ENCODE data around the gene ACBD6. TPM values are rescaled to one million over a fixed set of nuclear protein-coding genes. Genes with fewer than 3 reads are reported as not detected.

The ACBD6 gene
- total RNA-seq, 1 donor from 2014 or later: 49.1 TPM

GRCh38 chr1:180278194-180278515 lies 224.2 kb downstream of the ACBD6 start:
- Mint-ChIP-seq H3K27me3 (no peaks in the 10 kb centered on the region), H3K4me1 (ENCODE audit: unreplicated experiment) (peaks cover 5% of the 10 kb centered on the region), H3K4me3 (no peak overlapping the region), H3K36me3 (peaks cover 23% of the 10 kb centered on the region), H3K27ac (no peak overlapping the region), H3K9me3 (no peaks in the 10 kb centered on the region)
- DNase-seq (ENCODE audit: extremely low spot score, unreplicated experiment): no peak
- no peak for TF ChIP-seq CTCF (conservative IDR thresholded peaks at IDR 0.05)

- no peak overlapping the region for H3K27ac Mint-ChIP-seq
- peaks cover 5% of the 10 kb centered on the region for H3K4me1 Mint-ChIP-seq (ENCODE audit: unreplicated experiment)
- no peak for TF ChIP-seq CTCF (conservative IDR thresholded peaks at IDR 0.05)
- H3K27me3 Mint-ChIP-seq: no peaks in the 10 kb centered on the region
- DNase-seq (ENCODE audit: extremely low spot score, unreplicated experiment): no peak
- H3K36me3 Mint-ChIP-seq: peaks cover 23% of the 10 kb centered on the region
- H3K9me3 Mint-ChIP-seq: no peaks in the 10 kb centered on the region
- H3K4me3 Mint-ChIP-seq: no peak overlapping the region
Measured at GRCh38 chr1:180277476-180278193, 224.7 kb downstream of the ACBD6 start.

GRCh38 chr1:180275726-180276125 lies 226.7 kb downstream of the ACBD6 start:
- Mint-ChIP-seq H3K27ac (no peak overlapping the region), H3K27me3 (no peaks in the 10 kb centered on the region), H3K9me3 (no peaks in the 10 kb centered on the region), H3K4me3 (no peak overlapping the region), H3K36me3 (peaks cover 22% of the 10 kb centered on the region), H3K4me1 (ENCODE audit: unreplicated experiment) (peaks cover 3% of the 10 kb centered on the region)
- TF ChIP-seq CTCF (conservative IDR thresholded peaks at IDR 0.05): no peak
- no peak for DNase-seq (ENCODE audit: extremely low spot score, unreplicated experiment)

GRCh38 chr1:180274221-180274620 lies 228.2 kb downstream of the ACBD6 start:
- H3K27ac Mint-ChIP-seq: no peak overlapping the region
- peaks cover 18% of the 10 kb centered on the region for H3K36me3 Mint-ChIP-seq
- H3K4me1 Mint-ChIP-seq (ENCODE audit: unreplicated experiment): peaks cover 4% of the 10 kb centered on the region
- H3K4me3 Mint-ChIP-seq: no peak overlapping the region
- no peaks in the 10 kb centered on the region for H3K27me3 Mint-ChIP-seq
- TF ChIP-seq CTCF (conservative IDR thresholded peaks at IDR 0.05): no peak
- H3K9me3 Mint-ChIP-seq: no peaks in the 10 kb centered on the region
- no peak for DNase-seq (ENCODE audit: extremely low spot score, unreplicated experiment)

- Mint-ChIP-seq H3K4me3 (no peak overlapping the region), H3K9me3 (no peaks in the 10 kb centered on the region), H3K36me3 (peaks cover 18% of the 10 kb centered on the region), H3K27ac (no peak overlapping the region), H3K4me1 (ENCODE audit: unreplicated experiment) (peaks cover 14% of the 10 kb centered on the region), H3K27me3 (no peaks in the 10 kb centered on the region)
- TF ChIP-seq CTCF (conservative IDR thresholded peaks at IDR 0.05): no peak
- DNase-seq (ENCODE audit: extremely low spot score, unreplicated experiment): no peak
Measured at GRCh38 chr1:180273066-180273465, 229.3 kb downstream of the ACBD6 start.

All from type B pancreatic cell (in vitro differentiated cells).